Cardiac fibroblast (primary cell): Measurements from ENCODE around the gene ZNF48.

ENCODE experiments used
- DNase-seq, 2 donors: peaks; one replicate each; pipeline versions ENCODE4 v3.0.0 to v3.0.0-alpha.2; 2010; ENCODE audit warnings: low read depth in 2 of 2
- H3K4me3 ChIP-seq, 2 donors: replicated peaks in 1 of 2; 1 replicate in 1 of 2; 2 replicates in 1 of 2; pipeline ENCODE4 v1.5.1; 2011; ENCODE audit warnings: low read depth in 2 of 2, low read length in 2 of 2, mild to moderate bottlenecking in 2 of 2, moderate library complexity in 1 of 2
- CTCF ChIP-seq: IDR thresholded peaks from one replicate; pipeline ENCODE4 v1.5.1; 2011; ENCODE audit warnings: low read depth, mild to moderate bottlenecking, low read length, inconsistent platforms

The ZNF48 gene

GRCh38 chr16:30429678-30430427 lies 34.6 kb downstream of the ZNF48 start, which contains the start of gene DCTPP1:
TSS of gene DCTPP1 (minus strand) at chr16:30430030. CDS start at chr16:30429980, 50 bp downstream.
- DNase-seq: peak; percentile 98 to 99
- peak within 1 kb of the TSS; percentile 85 to 94 for H3K4me3 ChIP-seq

GRCh38 chr16:30430428-30430970 lies 35.3 kb downstream of the ZNF48 start:
- DNase-seq: no peak
- peak overlapping the region; percentile 29 to 94 for H3K4me3 ChIP-seq
- TF ChIP-seq CTCF: no peak

More at GRCh38 chr16:30429678-30430427, 34.6 kb downstream of the ZNF48 start, which contains the start of gene DCTPP1:
- peak; percentile 70 for TF ChIP-seq CTCF

- H3K4me3 ChIP-seq: no peak overlapping the region
- no peak for TF ChIP-seq CTCF
- DNase-seq: no peak
Measured at GRCh38 chr16:30434852-30435251, 39.6 kb downstream of the ZNF48 start.

- DNase-seq: no peak
- TF ChIP-seq CTCF: no peak
- no peak overlapping the region for H3K4me3 ChIP-seq
Measured at GRCh38 chr16:30437511-30438046, 42.4 kb downstream of the ZNF48 start.

- DNase-seq: no peak
- no peak overlapping the region for H3K4me3 ChIP-seq
- TF ChIP-seq CTCF: no peak
Measured at GRCh38 chr16:30438835-30439234, 43.6 kb downstream of the ZNF48 start.

- H3K4me3 ChIP-seq: no peak overlapping the region
Measured at GRCh38 chr16:30439720-30440348, 44.6 kb downstream of the ZNF48 start.

More at GRCh38 chr16:30439720-30440348, 44.6 kb downstream of the ZNF48 start:
- no peak for DNase-seq
- no peak for TF ChIP-seq CTCF
